ENCODE data around the gene LY9.

The LY9 gene

GRCh38 chr1:160795951-160796383 is at the start of gene LY9:
Gene LY9, plus strand, starts transcription at chr1:160796174. Its CDS starts 14 bp downstream, at chr1:160796188.
- peak; percentile 56 for DNase-seq

- no peak for DNase-seq
Observed at GRCh38 chr1:160746836-160747500, 49.0 kb upstream of the LY9 start.

GRCh38 chr1:160747717-160748116 is 48.3 kb upstream of the LY9 start:
- no peak for DNase-seq

- DNase-seq = no peak
Observed at GRCh38 chr1:160748181-160748877, 47.6 kb upstream of the LY9 start.

GRCh38 chr1:160748878-160749269 is 47.1 kb upstream of the LY9 start:
- DNase-seq = no peak

DNA sequence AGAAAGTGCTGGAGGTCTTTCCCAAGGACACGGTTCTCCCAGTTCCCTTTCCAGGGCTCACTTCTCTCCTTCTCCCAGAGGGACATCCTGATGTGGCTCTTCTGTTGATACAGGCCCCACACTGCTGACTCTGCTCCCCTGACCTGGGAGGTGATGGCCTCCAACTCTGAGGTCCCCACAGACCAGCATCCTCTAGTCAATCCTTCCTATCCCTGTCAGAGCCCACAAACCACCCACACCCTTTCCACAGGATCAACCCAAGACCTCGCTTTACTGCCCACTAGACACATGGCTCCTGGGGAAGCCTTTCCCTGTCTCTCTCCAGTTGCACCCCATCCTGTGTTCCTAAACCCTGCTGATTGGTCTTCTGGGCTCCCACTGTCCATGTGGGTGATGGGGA is 45.4 kb upstream of the LY9 start:
- DNase-seq = no peak

GRCh38 chr1:160752406-160752805 is 43.6 kb upstream of the LY9 start:
- DNase-seq = no peak

DNA sequence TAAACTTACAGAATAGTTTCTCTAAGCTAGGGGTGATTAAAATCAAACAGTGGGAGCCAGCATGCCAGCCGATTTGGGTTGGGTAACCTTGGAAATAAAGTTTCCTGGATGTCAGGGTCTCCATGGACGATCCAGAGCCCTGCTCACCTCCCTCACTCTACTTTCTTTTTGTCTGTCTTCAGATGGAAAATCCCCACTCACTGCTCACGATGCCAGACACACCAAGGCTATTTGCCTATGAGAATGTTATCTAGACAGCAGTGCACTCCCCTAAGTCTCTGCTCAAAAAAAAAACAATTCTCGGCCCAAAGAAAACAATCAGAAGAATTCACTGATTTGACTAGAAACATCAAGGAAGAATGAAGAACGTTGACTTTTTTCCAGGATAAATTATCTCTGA is 43.0 kb upstream of the LY9 start:
- no peak for DNase-seq

DNA sequence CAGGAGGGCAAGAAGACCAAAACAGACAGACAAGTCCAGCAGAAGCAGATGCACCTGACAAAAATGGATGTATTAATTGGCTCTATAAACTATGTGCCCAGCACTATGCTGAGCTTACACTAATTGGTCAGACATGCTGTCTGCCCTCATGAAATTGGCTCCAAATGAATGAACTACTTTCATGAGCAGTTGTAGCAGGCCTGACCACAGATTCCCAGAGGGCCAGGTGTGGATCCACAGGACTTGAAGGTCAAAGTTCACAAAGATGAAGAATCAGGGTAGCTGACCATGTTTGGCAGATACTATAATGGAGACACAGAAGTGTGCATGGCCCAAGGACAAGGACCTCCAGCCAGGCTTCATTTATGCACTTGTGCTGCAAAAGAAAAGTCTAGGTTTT is 42.4 kb upstream of the LY9 start:
- no peak for DNase-seq

- no peak for DNase-seq
Observed at GRCh38 chr1:160755461-160755860, 40.5 kb upstream of the LY9 start.

- DNase-seq = no peak
Observed at GRCh38 chr1:160755911-160756848, 39.8 kb upstream of the LY9 start.

DNA sequence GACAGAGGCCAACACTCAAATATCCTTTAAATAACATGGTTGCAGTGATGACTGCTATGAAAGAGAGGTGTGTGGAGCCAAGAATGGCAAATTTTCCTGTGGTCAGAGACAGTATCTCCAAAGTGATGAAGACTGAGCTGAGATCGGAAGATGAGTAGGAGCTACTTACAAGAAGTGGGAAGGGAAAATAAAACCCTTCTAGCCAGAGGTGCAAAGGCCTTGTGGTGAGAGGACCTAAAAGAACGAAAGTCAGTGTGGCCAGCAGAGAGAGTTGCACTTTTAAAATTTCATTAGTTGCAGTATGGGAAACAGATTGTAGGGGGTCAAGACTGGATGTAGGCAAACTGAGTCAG is 39.1 kb upstream of the LY9 start:
- DNase-seq = no peak

GRCh38 chr1:160758521-160758920 is 37.5 kb upstream of the LY9 start:
- DNase-seq = no peak

- no peak for DNase-seq
Observed at GRCh38 chr1:160759740-160760139, 36.2 kb upstream of the LY9 start.

- no peak for DNase-seq
Observed at GRCh38 chr1:160761046-160761445, 34.9 kb upstream of the LY9 start.

GRCh38 chr1:160761886-160762285 is 34.1 kb upstream of the LY9 start:
- DNase-seq = no peak

DNA sequence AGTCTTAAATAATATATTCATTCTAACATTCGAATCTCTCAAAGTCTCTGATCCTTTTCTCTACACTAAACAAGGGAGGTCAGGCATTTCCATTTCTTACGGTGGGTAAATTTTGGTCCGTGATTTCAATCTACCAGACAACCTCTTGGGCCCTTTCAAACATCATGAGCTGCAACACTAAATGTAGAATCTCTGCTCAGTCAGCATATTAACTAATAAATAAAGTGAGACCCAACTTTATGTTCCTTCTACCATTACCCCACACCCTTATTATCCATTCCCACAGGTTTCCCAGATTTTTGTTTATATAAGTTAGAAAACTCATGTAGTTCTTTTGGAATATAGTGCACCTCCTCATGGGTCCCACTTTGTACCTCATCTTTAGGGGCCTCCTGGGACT is 32.0 kb upstream of the LY9 start:
- no peak for DNase-seq

DNA sequence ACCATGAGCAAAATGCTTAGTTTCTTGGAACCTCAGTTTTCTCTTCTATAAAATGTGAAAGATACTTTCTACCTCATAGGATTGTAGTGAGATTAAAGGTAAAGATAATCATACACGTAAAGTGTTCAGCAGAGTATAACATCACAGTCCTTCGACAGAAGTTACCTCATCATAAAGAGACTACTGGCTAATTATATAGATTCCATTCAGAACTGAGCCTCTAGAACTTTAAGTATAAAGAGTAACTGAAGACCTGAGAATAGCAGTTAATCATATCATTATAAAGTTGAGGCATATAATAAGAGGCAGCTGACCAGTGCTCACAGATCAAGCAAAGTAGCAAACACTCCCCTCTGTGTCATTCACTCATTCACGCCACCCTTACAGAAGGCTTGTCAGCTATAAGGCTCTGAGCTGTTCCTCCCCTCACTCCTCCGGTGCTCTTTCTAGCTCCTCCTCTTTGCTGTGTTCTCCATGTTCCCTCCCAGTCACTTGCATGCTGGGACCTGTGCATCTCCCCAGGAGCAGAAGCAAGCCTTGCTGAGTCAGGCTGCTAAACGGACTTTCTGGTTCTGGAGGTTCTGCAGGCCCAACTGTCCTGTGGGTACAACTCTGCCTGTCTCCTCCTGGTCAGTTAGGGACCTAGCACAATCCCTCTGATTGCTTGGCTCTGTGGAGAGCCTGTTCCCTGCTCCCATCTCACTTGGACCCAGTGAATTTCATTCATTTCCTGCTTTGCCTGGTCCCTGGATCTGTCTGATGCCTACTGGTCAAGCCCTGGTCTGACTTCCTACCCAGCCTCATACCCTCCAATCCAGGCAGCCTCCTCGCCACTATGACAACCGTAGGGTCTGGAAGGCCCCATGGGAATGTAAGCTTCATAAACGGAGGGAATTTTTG is 28.3 kb upstream of the LY9 start:
- DNase-seq = no peak

DNA sequence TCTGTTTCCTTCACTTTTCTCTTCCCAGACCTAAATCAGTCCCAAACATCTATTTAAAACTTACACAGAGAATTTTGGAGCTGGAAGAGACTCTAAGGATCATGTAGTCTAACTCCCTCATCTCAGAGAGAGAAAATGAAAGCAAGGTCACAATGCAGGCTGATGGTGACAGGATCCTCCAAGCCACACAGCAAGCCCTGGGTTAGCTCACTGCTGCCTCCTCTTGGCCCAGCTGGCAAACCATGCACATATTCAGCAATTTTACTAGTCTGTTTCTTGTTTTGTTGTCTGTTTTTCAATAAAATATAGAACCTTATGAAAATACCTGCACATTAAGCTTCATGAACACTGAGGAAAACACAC is 27.7 kb upstream of the LY9 start:
- DNase-seq = no peak

DNA sequence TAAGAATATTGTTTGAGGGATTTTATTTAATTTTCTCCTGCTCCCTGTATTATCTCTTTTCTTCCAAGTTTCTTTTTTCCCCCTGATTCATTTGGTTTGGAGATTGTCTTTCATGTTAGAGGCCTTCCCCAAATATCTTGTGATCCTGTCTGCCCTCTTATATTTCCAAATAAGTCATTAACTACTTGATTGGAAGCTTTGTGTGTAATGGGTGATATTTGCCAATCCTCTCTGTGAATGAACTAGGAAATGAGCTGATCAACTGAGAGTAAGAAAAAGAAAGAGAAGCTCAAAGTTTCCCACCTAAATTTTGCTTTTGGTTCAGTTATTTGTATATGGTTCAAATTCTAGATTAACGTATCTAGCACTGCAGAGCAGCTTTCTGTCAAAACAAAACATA is 23.6 kb upstream of the LY9 start:
- no peak for DNase-seq

GRCh38 chr1:160773093-160773492 is 22.9 kb upstream of the LY9 start:
- no peak for DNase-seq

DNA sequence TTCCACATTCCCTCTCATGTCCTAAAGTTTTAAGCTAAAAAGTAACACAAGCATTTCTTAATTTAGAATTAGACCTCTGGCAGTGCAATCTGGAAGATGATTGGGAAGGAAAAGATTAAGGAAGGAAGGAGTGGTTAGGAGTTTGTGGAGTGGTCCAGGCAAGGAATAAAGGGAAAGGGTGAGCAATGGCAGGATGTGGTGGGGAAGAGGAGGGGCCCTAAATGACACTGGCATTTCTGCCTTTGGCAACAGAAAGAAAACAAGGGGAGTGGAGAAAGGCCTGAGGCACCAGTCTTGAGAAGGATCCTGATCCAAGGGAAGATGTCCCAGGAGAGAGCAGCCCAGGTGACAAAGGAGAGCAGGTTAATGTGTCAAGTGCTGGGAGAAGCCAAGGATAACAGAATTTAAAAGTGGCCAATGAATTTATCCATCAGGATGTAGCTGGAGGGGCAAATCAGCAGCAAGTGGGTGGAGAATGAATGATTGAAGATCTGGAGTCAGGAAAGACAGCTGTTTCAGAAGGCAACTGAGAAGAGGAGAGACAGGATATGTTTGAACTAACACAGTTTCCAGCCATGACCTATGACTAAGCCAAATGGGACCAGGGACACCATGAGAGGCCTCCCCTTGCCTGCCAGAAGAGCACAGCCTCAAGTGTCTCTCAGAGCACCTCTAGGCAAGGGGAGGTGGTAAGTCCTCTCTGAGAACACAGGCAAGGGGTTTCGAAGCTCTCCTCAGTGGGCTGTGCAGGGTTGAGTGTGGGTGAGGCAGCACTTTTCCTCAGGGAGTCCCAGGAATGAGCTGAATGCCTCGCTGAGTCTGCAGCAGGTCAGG is 20.9 kb upstream of the LY9 start:
- no peak for DNase-seq
